Stimulated activated CD8-positive, alpha-beta memory T cell treated with anti-CD3 and anti-CD28 coated beads, Interleukin-4, amount 100 ng/mL, for 24 hours (primary cell): ENCODE results near the gene SLC35F3.

ENCODE experiments used
- DNase-seq: peaks from one replicate; pipeline ENCODE4 v3.0.0-alpha.2; 2020; ENCODE audit warnings: low read depth

Gene SLC35F3

GRCh38 chr1:233972951-233973635 is 68.6 kb downstream of the SLC35F3 start:
- no peak for DNase-seq

- DNase-seq = no peak
Observed at GRCh38 chr1:233975486-233975885, 71.0 kb downstream of the SLC35F3 start.

GRCh38 chr1:233981042-233981675 is 76.7 kb downstream of the SLC35F3 start:
- DNase-seq = no peak

GRCh38 chr1:233982827-233983518 is 78.5 kb downstream of the SLC35F3 start:
- no peak for DNase-seq

GRCh38 chr1:233983811-233984210 is 79.3 kb downstream of the SLC35F3 start:
- no peak for DNase-seq

- no peak for DNase-seq
Observed at GRCh38 chr1:233988963-233989696, 84.7 kb downstream of the SLC35F3 start.

- no peak for DNase-seq
Observed at GRCh38 chr1:233990486-233990885, 86.0 kb downstream of the SLC35F3 start.

GRCh38 chr1:233993651-233994050 is 89.2 kb downstream of the SLC35F3 start:
- DNase-seq = no peak

GRCh38 chr1:233994112-233994511 is 89.6 kb downstream of the SLC35F3 start:
- DNase-seq = no peak

- no peak for DNase-seq
Observed at GRCh38 chr1:233998456-233998855, 94.0 kb downstream of the SLC35F3 start.

- no peak for DNase-seq
Observed at GRCh38 chr1:233998891-233999290, 94.4 kb downstream of the SLC35F3 start.

- DNase-seq = no peak
Observed at GRCh38 chr1:234000557-234001041, 96.1 kb downstream of the SLC35F3 start.

- DNase-seq = no peak
Observed at GRCh38 chr1:234001817-234002216, 97.3 kb downstream of the SLC35F3 start.

GRCh38 chr1:234004591-234004990 is 100.1 kb downstream of the SLC35F3 start:
- DNase-seq = no peak

GRCh38 chr1:234007684-234008083 is 103.2 kb downstream of the SLC35F3 start:
- DNase-seq = no peak

- DNase-seq = no peak
Observed at GRCh38 chr1:234008591-234008990, 104.1 kb downstream of the SLC35F3 start.

- no peak for DNase-seq
Observed at GRCh38 chr1:234009668-234010067, 105.2 kb downstream of the SLC35F3 start.

GRCh38 chr1:234014208-234014607 is 109.7 kb downstream of the SLC35F3 start:
- DNase-seq = no peak

- DNase-seq = no peak
Observed at GRCh38 chr1:234018816-234019215, 114.3 kb downstream of the SLC35F3 start.

- DNase-seq = no peak
Observed at GRCh38 chr1:234019387-234019786, 114.9 kb downstream of the SLC35F3 start.

GRCh38 chr1:234022302-234022701 is 117.8 kb downstream of the SLC35F3 start:
- no peak for DNase-seq

GRCh38 chr1:234039603-234040002 is 135.1 kb downstream of the SLC35F3 start:
- no peak for DNase-seq
